Measurements from ENCODE around the gene MRPS18B.

MRPS18B gene

DNA sequence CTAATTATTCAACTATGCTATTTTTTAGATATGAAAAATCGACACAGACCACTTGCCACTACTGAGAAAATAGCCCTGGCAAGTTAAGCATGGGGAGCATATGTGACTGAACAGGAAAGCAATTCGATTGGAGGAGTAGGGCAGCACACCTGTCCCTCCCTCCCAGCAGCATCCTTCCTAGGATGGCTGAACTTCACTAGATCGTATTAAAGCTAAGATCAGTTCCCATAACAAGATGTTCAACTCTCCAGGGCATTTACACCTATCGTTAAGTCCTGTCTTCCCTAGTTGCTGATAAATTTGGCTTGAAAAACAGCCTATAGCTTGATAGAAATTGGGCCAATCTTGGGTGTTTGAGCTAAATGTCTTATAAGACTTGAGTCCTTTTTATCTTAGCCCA is 7.6 kb upstream of the MRPS18B start:
- DNase-seq: no peak

DNA sequence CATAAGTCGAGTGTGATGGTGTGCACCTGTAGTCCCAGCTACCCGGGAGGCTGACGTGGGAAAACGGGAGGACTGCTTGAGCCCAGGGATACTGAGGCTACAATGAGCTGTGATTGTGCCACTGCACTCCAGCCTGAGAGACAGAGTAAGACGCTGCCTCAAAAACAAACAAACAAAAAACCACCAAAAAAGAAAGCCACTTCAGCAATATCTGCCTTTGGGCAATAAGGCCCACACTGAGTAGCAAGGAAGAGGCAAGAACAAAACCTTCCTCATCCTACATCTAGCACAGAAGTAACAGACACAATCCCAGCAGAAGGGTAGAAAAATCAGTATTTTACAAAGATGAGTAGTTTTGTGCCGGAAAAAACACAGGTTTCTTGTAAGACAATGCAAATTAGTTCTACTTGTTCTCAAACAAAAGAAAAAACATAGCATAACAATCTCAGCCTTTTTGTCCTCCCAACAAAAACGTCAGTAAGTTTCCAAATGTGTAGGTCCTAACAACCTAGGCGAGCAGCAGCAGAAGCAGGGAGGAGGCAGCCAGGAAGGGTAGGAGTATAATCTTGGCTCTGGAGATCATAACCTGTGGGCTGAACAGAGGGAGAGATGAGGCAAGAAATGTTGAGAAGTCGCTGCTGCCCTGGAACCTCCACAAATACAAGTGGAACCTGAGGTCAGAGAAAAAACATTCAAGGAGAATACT is 6.3 kb upstream of the MRPS18B start:
- no peak for DNase-seq

DNA sequence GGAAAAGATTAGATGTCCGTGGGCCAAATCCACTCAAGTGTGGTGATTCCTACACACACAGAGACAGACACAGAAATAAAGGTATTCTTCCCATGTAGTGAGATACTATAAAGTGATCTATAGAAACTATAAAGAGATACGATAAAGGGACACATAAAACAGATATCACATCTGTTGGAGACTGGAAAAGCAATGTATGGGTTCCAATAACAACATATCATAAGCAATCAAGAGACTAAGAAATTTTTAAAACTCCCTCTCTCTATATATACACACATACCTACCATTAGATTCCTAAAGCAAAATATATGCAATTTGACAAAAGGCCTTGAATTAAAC is 5.8 kb upstream of the MRPS18B start:
- DNase-seq: no peak

DNA sequence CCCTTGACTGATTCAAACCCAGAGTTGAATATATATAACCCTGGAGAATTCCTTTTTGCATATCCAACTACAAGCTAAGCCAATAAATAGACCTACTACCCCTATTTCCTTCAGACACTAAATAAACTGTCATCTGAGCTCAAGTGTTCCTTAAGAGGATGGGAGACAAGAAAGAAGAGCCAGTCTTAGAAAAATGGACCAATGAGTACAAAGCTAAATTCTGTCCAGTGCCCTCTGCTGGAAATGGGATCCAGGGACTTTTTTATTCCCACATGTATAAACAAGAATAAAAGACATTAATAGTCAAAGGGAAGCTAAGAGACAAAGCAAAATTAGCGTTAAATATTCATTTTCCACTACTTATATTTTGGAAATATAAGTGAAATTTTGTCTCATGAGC is 5.4 kb upstream of the MRPS18B start:
- DNase-seq: peak in 1 of 2 experiments; percentile 13

DNA sequence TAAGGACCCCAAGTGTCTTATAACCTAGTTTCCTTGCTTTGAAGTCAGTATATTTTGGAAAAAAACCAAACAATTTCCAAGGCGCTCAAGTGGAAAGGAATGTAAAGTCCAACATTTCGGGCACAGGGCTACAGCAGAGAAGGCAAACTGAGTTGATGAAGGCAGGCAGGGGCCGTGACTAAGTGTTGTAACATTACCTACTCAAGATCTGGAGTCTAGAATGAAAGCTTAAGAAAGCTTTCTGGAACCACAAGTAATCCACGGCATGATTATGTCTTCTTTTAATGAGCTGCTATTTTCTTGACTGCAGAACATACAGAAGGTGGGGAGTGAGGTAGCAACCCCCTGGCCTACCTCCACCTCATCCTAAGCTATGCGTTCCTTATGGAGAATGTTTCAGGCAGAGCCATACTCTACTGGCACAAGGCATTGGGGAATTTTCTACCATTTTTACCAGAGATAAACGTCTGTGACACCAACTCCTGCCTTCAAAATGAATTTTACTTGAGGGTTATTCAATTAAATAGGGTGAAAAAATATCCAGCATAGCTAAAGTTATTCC is 4.9 kb upstream of the MRPS18B start:
- DNase-seq: no peak

DNA sequence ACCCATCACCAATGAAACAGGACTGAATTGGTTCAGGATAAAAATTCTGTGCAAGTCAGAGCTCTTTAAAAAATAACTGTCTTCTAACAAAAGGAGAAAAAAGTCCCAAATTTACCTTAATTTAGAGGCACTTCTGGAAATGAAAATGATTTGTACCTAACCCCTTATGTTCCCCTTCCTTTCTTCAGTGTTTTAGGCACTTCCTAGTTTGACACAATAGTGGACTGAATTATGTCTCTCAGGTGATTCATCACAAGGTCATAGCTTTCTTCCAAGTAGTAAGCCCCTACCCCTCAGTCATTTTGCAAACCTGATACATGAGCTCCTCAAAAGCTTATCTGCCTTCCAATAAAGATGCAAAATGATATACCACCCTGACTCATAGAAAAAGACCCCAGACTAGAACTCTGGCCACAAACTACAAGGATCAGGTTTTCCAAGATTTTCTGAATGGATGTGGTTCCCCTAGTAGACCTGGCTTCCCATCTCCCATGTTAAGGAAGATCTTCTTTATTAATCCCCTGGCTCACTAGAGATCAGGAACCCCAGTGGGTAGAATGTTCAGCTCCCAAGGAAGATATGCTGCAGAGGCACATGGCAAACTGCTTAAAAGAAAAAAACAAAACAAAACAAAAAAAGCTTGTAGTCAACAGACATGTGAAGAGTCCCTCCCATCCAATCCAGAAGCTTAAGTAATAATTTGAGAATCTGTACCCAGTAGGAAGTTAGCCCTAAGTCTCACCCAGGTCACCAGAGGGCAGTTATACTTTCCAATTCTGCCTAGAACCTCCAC is 4.2 kb upstream of the MRPS18B start:
- peak; percentile 10 to 24 for DNase-seq

DNA sequence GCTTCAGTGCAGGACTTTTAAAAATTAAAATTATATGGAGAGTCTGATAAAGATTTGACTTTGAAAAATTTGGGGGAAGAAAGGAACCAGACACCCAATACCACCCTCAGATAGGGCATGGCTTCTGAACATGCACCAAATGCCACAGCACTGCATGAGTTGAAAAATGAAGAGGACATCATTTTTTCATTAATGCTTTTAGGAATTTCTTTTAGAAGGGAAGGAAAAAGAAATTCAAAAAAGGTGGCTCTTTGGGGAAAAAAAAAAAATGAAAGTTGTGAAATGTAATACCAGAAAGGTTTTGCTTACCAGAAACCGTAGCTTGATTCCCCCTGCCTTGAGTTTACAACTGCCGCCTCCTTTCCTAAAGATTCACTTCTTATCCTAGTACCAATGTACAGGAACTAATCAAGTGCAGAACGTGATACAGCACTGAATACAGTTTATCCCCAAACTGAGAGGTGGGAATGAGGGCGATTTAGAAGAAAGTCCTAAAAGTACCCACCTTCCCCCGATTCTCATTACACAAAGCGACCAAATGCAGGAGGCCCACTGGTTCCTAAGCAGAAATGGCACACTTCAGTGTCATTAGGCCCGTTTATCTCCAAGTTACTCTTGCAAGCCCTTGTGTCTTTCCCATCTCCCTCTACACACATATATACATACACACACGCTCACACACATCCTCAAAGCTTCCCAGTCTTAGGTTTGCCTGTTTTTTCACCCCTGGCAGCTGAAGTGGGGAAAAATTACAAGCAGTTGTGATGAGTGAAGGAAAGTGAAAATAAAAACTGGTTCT is 3.4 kb upstream of the MRPS18B start:
- DNase-seq: no peak

DNA sequence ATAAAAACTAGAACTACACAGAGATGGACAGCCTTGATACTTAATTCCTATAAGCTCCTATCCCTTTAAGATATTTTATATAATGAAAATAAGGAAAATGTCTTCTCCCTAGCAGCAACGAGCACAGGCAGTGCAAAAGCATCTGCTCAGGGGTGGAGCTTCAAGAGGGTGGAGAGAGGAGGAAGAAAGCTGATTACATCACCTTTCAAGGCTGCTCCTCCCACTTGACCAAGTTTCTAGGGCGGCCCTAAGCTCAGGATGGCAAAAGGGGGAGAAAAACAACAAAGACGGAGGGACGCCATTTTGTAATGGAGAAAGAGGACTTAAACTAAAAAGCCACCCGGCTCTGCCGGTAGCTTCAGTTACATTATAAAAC is 2.8 kb upstream of the MRPS18B start:
- DNase-seq: peak; percentile 99

DNA sequence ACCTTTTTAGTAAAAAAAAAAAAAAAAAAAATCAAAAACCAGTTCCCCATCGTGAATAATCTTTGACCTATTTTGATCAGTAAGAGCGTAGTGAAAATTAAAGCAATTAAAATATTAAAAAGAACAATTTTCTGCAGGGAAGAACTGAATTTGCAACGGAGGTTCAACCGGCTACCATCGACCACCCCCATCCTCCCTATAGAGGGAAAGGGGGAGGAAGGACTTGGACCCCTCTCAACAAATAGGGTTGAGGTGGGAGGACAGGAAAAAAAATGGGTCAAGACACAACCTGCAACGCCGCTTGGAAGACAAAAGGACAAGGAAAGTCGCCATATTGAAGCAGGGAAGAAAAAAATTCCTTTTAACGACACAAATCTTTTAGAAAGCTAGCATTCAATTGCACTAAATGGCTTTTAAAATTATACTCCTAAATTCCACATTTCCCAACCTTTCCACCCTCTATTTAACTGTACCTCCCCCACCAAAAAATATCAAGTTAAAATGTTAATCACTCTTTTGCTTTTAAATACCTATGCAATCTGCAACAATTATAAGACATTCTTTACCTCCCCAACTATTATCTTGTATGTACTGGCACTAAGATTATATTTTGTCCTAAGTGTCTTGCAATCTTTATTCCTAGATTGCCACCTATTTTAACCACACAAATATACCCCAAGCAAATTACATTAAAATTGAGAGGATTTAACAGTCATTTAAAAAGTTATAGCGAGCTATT is 2.3 kb upstream of the MRPS18B start:
- DNase-seq: peak; percentile 60 to 67

DNA sequence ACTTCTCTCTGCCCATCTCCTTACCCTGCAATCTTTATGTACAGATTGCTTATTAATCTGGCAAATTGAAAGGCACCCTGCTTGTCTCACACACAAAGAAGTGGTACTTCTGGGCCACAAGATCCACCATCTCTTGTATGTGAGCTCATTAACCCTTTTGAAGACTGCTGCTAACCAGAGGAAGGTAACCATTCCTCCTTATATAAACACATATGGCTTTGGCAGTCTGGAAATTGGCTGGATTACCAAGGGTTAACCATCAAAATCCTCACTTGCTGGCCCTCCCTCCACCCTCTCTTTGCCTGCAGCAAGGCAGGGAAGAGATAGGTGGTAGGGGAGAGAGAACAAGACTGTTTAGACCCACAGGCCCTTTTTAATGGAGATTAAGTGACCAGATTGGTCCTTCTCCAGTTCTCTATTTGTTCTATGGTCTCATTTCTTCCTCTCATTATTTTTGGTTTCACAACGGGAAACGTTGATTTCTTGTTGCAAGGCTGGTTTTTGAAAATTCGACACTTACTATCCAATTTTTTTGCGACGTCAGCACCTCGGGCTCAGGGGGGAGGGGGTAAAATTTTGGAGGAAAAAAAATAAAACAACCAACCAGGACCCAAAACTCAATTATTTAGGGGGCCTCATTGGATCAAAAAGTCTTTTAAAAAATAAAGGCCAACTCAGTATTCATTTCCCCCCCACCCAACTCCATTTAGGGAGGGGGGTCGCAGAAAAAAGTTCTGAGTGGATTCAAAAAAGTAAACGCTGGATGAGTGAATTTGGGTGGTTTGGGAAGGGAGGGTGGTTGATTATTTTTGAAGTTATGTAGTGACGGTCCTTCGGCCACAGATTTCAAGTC is 1.5 kb upstream of the MRPS18B start:
- peak; percentile 50 to 61 for DNase-seq

DNA sequence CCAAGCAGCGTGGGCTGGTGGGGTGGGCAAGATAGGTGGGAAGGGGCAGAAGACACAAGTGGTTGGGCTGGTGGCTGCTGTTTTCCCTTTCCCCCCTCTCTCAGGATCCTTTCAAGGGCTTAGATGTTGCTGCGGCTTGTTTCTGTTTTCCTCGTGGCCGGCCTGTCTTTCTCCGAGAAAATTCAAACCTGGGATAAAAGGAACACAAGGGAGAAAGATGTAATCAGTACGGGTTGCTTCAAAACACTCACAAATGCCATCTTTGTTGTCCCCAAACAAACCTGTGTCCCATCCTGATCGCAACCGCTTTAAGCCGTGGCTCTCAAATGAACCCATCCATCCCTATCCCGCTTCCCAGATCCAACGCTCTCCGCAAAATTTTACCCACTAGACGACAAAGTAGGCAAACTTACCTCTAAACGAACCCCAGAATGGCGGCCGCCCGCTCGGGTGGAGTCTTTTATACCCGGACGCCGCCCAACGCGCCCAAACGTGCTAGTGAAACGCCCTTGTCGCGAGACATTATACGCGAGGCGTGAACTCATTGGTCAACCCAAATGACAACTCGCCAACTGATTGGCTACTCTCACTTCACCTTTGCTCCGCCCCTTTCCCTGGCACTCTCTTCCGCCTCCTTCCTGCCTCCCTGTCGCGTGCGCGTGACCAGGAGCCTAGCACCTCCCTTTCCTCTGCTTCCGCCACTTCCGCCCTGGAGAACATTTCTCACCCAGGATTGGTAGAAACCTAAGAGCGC is 652 bp upstream of the MRPS18B start, which contains the start of gene PPP1R10:
PPP1R10 (minus strand) TSS at position 433 of the 754 bp plus-strand sequence. CDS start 7,299 bp downstream, outside the sequence.
- DNase-seq: peak; percentile 100

DNA sequence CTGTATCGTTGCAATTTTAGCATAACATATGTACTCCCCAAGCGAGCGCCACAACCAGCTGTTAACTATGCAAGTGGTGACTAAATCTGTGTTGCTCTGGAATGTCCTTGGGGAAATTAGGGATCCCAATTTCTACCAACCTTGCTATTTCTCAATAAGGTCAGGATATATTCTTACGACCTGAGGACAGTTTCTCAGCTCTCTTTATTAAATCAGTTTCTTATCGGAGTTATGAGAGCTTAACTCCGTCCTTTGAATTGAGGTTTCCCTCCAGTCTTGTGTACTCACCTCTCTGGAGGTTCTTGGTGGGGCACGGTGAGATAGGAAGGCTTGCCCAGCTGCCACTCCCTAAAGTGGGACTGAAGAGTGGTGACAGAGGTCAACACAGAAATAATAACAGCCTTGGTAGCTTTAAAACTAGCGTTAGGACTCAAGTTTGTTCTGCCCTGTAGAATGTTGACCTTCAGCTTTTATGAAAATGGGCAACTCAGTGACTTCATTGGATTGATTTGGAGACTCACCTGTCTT is 694 bp downstream of the MRPS18B start:
- DNase-seq: peak in 1 of 2 experiments; percentile 19

DNA sequence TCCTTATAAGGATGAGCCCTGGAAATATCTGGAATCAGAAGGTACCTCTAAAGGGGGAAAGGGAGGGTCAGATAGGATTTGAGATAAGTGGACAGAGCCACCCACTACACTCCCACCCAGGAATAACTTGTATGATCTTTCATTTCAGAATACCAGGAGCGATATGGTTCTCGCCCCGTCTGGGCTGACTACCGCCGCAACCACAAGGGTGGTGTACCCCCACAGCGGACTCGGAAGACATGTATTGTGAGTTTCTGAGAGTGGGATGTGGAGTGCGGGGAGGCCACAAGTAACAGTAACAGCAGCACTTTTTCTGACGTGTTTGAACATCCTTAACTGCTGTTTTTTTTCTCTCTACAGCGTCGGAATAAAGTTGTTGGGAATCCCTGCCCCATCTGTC is 1.9 kb downstream of the MRPS18B start:
- DNase-seq: no peak

DNA sequence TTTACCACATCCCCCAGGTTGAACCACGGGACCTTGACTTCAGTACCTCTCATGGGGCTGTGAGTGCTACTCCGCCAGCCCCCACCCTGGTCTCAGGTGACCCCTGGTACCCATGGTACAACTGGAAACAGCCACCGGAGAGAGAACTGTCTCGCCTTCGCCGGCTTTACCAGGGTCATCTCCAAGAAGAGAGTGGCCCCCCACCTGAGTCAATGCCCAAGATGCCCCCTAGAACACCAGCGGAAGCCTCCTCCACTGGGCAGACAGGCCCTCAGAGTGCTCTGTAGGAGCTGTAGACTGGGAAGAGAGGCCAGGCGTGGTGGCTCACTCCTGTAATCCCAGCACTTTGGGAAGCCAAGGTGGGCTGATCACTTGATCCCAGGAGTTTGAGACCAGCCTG is 7.9 kb downstream of the MRPS18B start:
- no peak for DNase-seq

DNA sequence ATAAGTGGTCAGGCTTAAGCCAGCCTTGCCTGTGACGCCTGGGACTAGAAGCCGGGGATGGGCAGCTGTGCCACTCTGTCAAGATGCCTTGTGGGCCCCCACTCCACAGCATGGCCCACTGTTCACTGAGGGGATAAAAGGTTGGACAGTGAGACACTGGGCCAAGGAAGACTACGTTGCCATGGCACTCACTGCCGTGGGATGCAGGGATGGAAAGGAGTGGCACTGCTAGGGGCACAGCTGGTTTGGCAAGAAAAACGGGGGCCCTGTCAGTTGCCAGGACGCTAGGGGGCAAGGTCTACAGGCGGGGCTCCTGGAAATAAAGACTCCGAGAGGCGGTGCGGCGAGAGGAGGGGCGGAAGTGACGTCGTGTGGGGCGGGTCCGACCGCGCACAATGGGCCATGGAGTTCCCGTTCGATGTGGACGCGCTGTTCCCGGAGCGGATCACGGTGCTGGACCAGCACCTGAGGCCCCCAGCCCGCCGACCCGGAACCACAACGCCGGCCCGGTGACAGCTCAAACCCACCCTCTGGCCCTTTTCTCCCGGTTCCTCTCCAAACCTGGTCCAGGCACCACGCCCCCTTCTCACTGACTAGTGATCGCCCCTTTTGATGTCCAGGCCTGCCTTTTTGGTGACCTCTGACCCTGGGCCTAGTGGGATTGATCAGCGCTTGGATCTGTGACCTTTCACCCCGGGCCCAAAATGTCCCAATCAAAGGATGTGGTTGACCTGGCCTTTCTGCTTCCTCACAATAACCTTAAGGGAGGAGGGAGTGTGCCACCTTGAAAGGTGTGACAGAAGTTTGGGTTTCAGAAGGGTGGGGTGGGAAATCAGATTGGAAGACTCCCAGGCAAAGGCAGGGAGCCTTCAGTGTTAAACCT is 9.1 kb downstream of the MRPS18B start, which contains the start of gene ATAT1:
ATAT1 (plus strand) TSS at position 391 of the 883 bp plus-strand sequence.
- DNase-seq: peak; percentile 61 to 62

DNA sequence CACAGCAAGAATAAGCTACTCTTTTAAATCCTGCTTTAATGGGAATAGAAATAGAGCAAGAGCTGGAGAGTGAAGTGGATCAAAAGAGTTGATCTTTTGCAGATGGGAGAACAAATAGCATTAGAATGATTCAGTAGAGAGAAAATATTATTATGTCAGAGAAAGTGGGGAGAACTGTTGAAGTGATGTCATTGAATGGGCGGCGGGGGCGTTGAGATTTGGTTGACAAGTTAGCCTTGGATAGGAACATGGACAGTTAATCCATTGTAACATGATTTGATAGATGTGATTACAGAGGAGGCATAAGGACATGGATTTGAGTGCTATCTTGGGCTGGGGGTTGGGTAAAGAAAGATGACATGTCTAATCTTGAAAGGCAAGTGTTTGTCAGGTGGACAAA is 18.2 kb downstream of the MRPS18B start:
- no peak for DNase-seq

DNA sequence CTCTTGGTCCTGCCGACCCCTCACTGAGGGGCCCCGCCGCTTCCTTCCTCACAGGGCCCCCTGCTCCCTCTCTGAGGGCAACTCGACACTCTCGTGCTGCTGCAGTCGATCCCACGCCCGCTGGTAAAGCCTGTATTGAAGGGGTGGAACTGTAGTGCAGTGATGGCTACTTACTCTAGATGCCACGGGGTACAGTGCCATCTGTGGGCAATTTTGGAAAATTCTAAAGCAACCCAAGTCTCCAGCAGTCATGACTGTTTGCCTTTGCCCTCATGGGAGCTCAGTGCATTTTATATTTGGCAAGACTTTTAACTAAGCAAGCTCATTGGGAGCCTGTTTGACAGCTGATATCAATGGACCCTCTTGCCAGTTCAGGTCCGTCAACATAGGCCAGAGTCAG is 22.8 kb downstream of the MRPS18B start:
- DNase-seq: peak; percentile 12 to 56

DNA sequence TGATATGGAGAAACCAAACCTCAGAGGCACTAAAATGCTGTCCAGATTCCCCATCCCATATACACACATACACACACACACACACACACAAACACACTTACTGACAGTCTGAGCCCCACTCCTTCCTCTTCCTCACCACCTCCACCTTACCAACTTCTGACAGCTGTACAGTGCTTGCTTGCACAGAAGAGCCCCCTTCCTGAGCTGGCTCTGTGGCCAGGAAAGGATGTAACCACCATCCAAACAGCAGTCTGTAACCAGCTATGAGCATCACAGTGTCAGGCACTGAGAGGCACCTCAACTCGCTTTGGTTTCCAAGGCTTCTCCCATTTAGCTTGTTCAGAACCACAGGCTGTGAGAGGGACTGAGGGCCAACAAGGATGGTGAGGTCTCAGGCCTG is 23.4 kb downstream of the MRPS18B start:
- no peak for DNase-seq

DNA sequence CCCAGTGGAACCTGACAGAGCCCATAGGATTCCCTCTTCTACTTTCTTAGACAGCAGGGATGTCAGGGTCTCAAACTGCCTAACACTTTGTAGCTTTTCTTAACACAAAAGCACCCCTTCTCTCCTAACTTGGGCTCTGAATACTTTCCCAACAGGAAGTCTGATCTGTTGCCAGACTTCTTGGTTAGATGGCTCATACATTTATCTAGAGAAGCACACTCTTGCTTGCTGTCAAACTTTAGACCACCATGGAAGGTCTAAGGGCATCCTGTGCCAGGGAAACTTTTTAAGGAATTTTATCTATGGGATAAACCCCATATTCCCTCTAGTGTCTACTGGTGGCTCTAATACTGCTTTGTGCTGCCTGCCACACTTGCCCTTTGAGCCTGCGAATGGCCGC is 26.0 kb downstream of the MRPS18B start:
- DNase-seq: peak in 1 of 2 experiments; percentile 7
